Measurements from ENCODE around the gene PNMA1.
A peak's percentile ranks its signal among the peaks of the same experiment; 100 is the strongest.
"Not testable (repeated sequence)": the region's sequence is repeated elsewhere in the genome, so short reads cannot be mapped to it uniquely, and the experiment has no call there.

The PNMA1 gene

GRCh38 chr14:73717711-73718417, 3.7 kb upstream of the PNMA1 start:
- DNase-seq (ENCODE audit: low read depth in 2 of 2), result no peak

- no peak for DNase-seq (ENCODE audit: low read depth in 2 of 2)
Observed at GRCh38 chr14:73717266-73717665, 3.1 kb upstream of the PNMA1 start.

GRCh38 chr14:73715707-73716106, 1.5 kb upstream of the PNMA1 start:
- no peak for DNase-seq (ENCODE audit: low read depth in 2 of 2)

GRCh38 chr14:73714656-73715081, 485 bp upstream of the PNMA1 start:
- no peak for DNase-seq (ENCODE audit: low read depth in 2 of 2)

- DNase-seq (ENCODE audit: low read depth in 2 of 2), result no peak
Observed at GRCh38 chr14:73713206-73713802, 880 bp downstream of the PNMA1 start.

GRCh38 chr14:73712540-73713180, 1.5 kb downstream of the PNMA1 start:
- DNase-seq (ENCODE audit: low read depth in 2 of 2), result peak in 1 of 2 donors; percentile 15

GRCh38 chr14:73712071-73712506, 2.1 kb downstream of the PNMA1 start:
- DNase-seq (ENCODE audit: low read depth in 2 of 2), result no peak

GRCh38 chr14:73710737-73711136, 3.4 kb downstream of the PNMA1 start:
- DNase-seq (ENCODE audit: low read depth in 2 of 2), result no peak

- DNase-seq (ENCODE audit: low read depth in 2 of 2), result no peak
Observed at GRCh38 chr14:73709904-73710469, 4.2 kb downstream of the PNMA1 start.

- DNase-seq (ENCODE audit: low read depth in 2 of 2), result not testable (repeated sequence)
Observed at GRCh38 chr14:73708076-73708475, 6.1 kb downstream of the PNMA1 start.

- DNase-seq (ENCODE audit: low read depth in 2 of 2), result no peak
Observed at GRCh38 chr14:73700325-73700724, 13.9 kb downstream of the PNMA1 start.

- no peak for DNase-seq (ENCODE audit: low read depth in 2 of 2)
Observed at GRCh38 chr14:73696466-73697400, 17.5 kb downstream of the PNMA1 start.

GRCh38 chr14:73695997-73696396, 18.2 kb downstream of the PNMA1 start:
- no peak for DNase-seq (ENCODE audit: low read depth in 2 of 2)

GRCh38 chr14:73695082-73695481, 19.1 kb downstream of the PNMA1 start:
- DNase-seq (ENCODE audit: low read depth in 2 of 2), result no peak

- DNase-seq (ENCODE audit: low read depth in 2 of 2), result no peak
Observed at GRCh38 chr14:73694083-73694482, 20.1 kb downstream of the PNMA1 start.

- no peak for DNase-seq (ENCODE audit: low read depth in 2 of 2)
Observed at GRCh38 chr14:73686901-73687300, 27.3 kb downstream of the PNMA1 start.

GRCh38 chr14:73685328-73685727, 28.9 kb downstream of the PNMA1 start:
- no peak for DNase-seq (ENCODE audit: low read depth in 2 of 2)

- no peak for DNase-seq (ENCODE audit: low read depth in 2 of 2)
Observed at GRCh38 chr14:73684627-73685026, 29.6 kb downstream of the PNMA1 start.

- DNase-seq (ENCODE audit: low read depth in 2 of 2), result no peak
Observed at GRCh38 chr14:73680821-73681220, 33.4 kb downstream of the PNMA1 start.

GRCh38 chr14:73678698-73679097, 35.5 kb downstream of the PNMA1 start:
- DNase-seq (ENCODE audit: low read depth in 2 of 2), result no peak

GRCh38 chr14:73674986-73675385, 39.2 kb downstream of the PNMA1 start:
- DNase-seq (ENCODE audit: low read depth in 2 of 2), result no peak

- no peak for DNase-seq (ENCODE audit: low read depth in 2 of 2)
Observed at GRCh38 chr14:73667854-73668253, 46.3 kb downstream of the PNMA1 start.
